K562 (cell line): ENCODE measurements around the gene FTH1. TPM values are rescaled to one million over a fixed set of nuclear protein-coding genes. Genes with fewer than 3 reads are reported as not detected.

Experiments
- BACH1 ChIP-seq: fragments of 200-800 bp; sonication (Bioruptor generic); IDR thresholded peaks from 2 replicates; pipeline ENCODE4 v1.6.1; 2016; ENCODE audit warnings: missing genetic modification characterization, missing compliant biosample characterization
- CC2D1A ChIP-seq: fragments of 450-650 bp; IDR thresholded peaks from 2 replicates; pipeline ENCODE4 v1.6.1; 2017; ENCODE audit warnings: mild to moderate bottlenecking
- CSDE1 ChIP-seq, 2 experiments: fragments of 450-650 bp; IDR thresholded peaks; 2 replicates each; pipeline ENCODE4 v1.6.1; 2016; ENCODE audit warnings: mild to moderate bottlenecking in 1 of 2
- ELF1 ChIP-seq: fragments of 200-800 bp; sonication (Bioruptor generic); IDR thresholded peaks from 2 replicates; pipeline ENCODE4 v1.6.1; 2016; ENCODE audit warnings: missing genetic modification characterization, missing compliant biosample characterization
- EP300 ChIP-seq: IDR thresholded peaks from 2 replicates; pipeline ENCODE4 v1.6.1; 2012; ENCODE audit warnings: low read length, improper control_type of control experiment
- GTF2E2 ChIP-seq: fragments of 200-800 bp; sonication (Bioruptor generic); IDR thresholded peaks from 2 replicates; pipeline ENCODE4 v1.6.1; 2016; ENCODE audit warnings: missing genetic modification characterization, missing compliant biosample characterization
- HDAC8 ChIP-seq: fragments of 450-650 bp; IDR thresholded peaks from 2 replicates; pipeline ENCODE4 v1.6.1; 2016; ENCODE audit warnings: mild to moderate bottlenecking, missing genetic modification characterization, moderate library complexity, missing compliant biosample characterization
- HDGF ChIP-seq: fragments of 450-650 bp; IDR thresholded peaks from 2 replicates; pipeline ENCODE4 v1.6.1; 2016
- KDM2B ChIP-seq: fragments of 250-450 bp; sonication (Bioruptor Pico); IDR thresholded peaks from 2 replicates; pipeline ENCODE4 v1.8.0; 2021; ENCODE audit warnings: mild to moderate bottlenecking, moderate library complexity
- KLF1 ChIP-seq: fragments of 450-650 bp; IDR thresholded peaks from 2 replicates; pipeline ENCODE4 v1.6.1; 2016; ENCODE audit warnings: missing genetic modification characterization, missing compliant biosample characterization
- MECOM ChIP-seq: fragments of 250-450 bp; sonication (Bioruptor Pico); IDR thresholded peaks from 2 replicates; pipeline ENCODE4 v1.8.0; 2022; ENCODE audit warnings: inconsistent platforms
- NFE2 ChIP-seq: IDR thresholded peaks from 2 replicates; pipeline ENCODE4 v1.6.1; 2014; ENCODE audit warnings: antibody characterized with exemption, low read depth
- NR2C2 ChIP-seq, 2 experiments: fragments of 200-800 bp in 1 of 2; sonication (Bioruptor generic) in 1 of 2; sonication (generic) in 1 of 2; formaldehyde crosslinking in 1 of 2; IDR thresholded peaks; 2 replicates each; pipeline versions ENCODE4 v1.6.1 to v1.8.0; 2016 to 2022; ENCODE audit warnings: mild to moderate bottlenecking in 1 of 2, missing compliant biosample characterization in 1 of 2, missing genetic modification characterization in 1 of 2, missing genetic modification reagents in 1 of 2
- NR3C1 ChIP-seq: sonication (generic); formaldehyde crosslinking; IDR thresholded peaks from 2 replicates; pipeline ENCODE4 v1.8.1; 2022; ENCODE audit warnings: missing genetic modification reagents
- PHB2 ChIP-seq: fragments of 450-650 bp; IDR thresholded peaks from 2 replicates; pipeline ENCODE4 v1.6.1; 2017; ENCODE audit warnings: low read depth
- PRPF4 ChIP-seq: fragments of 200-400 bp; formaldehyde crosslinking; IDR thresholded peaks from one replicate; pipeline ENCODE4 v1.6.1; 2017; ENCODE audit warnings: low read length, low read depth, mild to moderate bottlenecking; ENCODE audit not compliant: insufficient read depth, poor library complexity, severe bottlenecking
- RBM22 ChIP-seq: fragments of 200-400 bp; formaldehyde crosslinking; IDR thresholded peaks from 2 replicates; pipeline ENCODE4 v1.6.1; 2018; ENCODE audit warnings: low read length, low read depth; ENCODE audit not compliant: poor library complexity, severe bottlenecking
- RBM34 ChIP-seq: fragments of 200-400 bp; formaldehyde crosslinking; IDR thresholded peaks from 2 replicates; pipeline ENCODE4 v1.6.1; 2018; ENCODE audit warnings: low read length, borderline replicate concordance; ENCODE audit not compliant: insufficient read depth
- SETDB1 ChIP-seq: IDR thresholded peaks from one replicate; pipeline ENCODE4 v1.6.1; 2012; ENCODE audit warnings: low read length, control low read depth, inconsistent platforms
- SIRT6 ChIP-seq: IDR thresholded peaks from one replicate; pipeline ENCODE4 v1.6.1; 2012; ENCODE audit warnings: low read depth, mild to moderate bottlenecking, control low read depth, inconsistent platforms, low read length, moderate library complexity
- SRSF3 ChIP-seq: fragments of 200-400 bp; formaldehyde crosslinking; IDR thresholded peaks from 2 replicates; pipeline ENCODE4 v1.6.1; 2016; ENCODE audit warnings: mild to moderate bottlenecking, low read length, moderate library complexity; ENCODE audit not compliant: insufficient read depth
- STAG1 ChIP-seq: sonication (generic); formaldehyde crosslinking; IDR thresholded peaks from 2 replicates; pipeline ENCODE4 v1.5.0; 2020; ENCODE audit warnings: missing genetic modification reagents, borderline replicate concordance
- THRAP3 ChIP-seq: fragments of 450-650 bp; IDR thresholded peaks from 2 replicates; pipeline ENCODE4 v1.6.1; 2016; ENCODE audit warnings: mild to moderate bottlenecking, inconsistent platforms, borderline replicate concordance
- ZFP1 ChIP-seq: fragments of 450-650 bp; formaldehyde crosslinking; IDR thresholded peaks from 2 replicates; pipeline ENCODE4 v1.4.0; 2020; ENCODE audit warnings: mild to moderate bottlenecking, mixed read lengths
- ZNF133 ChIP-seq: fragments of 250-450 bp; sonication (Bioruptor Pico); IDR thresholded peaks from 2 replicates; pipeline ENCODE4 v1.4.0; 2020; ENCODE audit warnings: mild to moderate bottlenecking
- ZNF644 ChIP-seq: fragments of 200-800 bp; sonication (Bioruptor generic); IDR thresholded peaks from 2 replicates; pipeline ENCODE4 v1.6.1; 2016; ENCODE audit warnings: low read depth, missing genetic modification characterization, missing compliant biosample characterization
- ZNF764 ChIP-seq: fragments of 250-450 bp; sonication (Bioruptor Pico); IDR thresholded peaks from 2 replicates; pipeline ENCODE4 v1.4.0; 2020; ENCODE audit warnings: low read depth, mild to moderate bottlenecking, moderate library complexity
- polyA plus RNA-seq, 8 experiments: library from polyadenylated mRNA; depleted of rRNA in 4 of 8; stranded (reverse) in 5 of 8; unstranded in 3 of 8; fragments of >200 nt; fragmentation: Nextera tagmentation in 2 of 8; fragmentation: Illumina TruSeq in 1 of 8; extraction: Ambion mirVana in 2 of 8; extraction: Trizol in 1 of 8; gene quantifications; 2 replicates each; pipeline versions ENCODE4 v1.2.1 to v1.2.3, GENCODE V29; 2011 to 2014; ENCODE audit warnings: inconsistent platforms in 1 of 8, missing spikeins in 1 of 8
- total RNA-seq, 7 experiments: library from RNA; depleted of rRNA in 6 of 7; stranded (reverse); fragments of >200 nt in 6 of 7; fragmentation: Illumina TruSeq in 2 of 7; extraction: Trizol in 2 of 7; gene quantifications; 2 replicates each; pipeline versions ENCODE4 v1.2.1 to v1.2.3, GENCODE V29; 2011 to 2021; ENCODE audit warnings: low replicate concordance in 1 of 7
- TF ChIP-seq, protein P1 (sequence below): fragments of 450-650 bp; IDR thresholded peaks from one replicate; pipeline ENCODE4 v1.6.1; 2018; ENCODE audit warnings: mild to moderate bottlenecking, moderate library complexity; ENCODE audit not compliant: partially characterized antibody
- TF ChIP-seq, protein P2 (sequence below): sonication (generic); formaldehyde crosslinking; IDR thresholded peaks from 2 replicates; pipeline ENCODE4 v1.4.0; 2020; ENCODE audit warnings: mild to moderate bottlenecking, missing genetic modification reagents

Gene FTH1
- total and polyA plus RNA-seq, 9 of the 15 experiments (the other 6 are each of a cell fraction or from before 2014, with no cell fraction given) = 370 to 3,146 (median 802) TPM

DNA sequence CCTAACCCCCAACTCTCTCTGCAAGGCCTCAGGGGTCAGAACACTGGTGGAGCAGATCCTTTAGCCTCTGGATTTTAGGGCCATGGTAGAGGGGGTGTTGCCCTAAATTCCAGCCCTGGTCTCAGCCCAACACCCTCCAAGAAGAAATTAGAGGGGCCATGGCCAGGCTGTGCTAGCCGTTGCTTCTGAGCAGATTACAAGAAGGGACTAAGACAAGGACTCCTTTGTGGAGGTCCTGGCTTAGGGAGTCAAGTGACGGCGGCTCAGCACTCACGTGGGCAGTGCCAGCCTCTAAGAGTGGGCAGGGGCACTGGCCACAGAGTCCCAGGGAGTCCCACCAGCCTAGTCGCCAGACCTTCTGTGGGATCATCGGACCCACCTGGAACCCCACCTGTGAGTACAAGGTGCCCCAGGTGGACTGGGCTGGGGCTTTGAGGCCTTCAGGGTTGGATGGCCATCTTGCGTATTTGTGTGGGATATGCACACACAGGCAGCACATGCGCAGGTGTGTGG, 17.3 kb downstream of the FTH1 start, which contains the start of gene BEST1 (continued):
- no peak for TF ChIP-seq STAG1 (CRISPR knock-in tag)
- TF ChIP-seq PHB2 = no peak
- no peak for TF ChIP-seq NR2C2 (CRISPR knock-in tag; IDR thresholded peaks at IDR 0.05)
- TF ChIP-seq NR2C2 (tag; IDR thresholded peaks at IDR 0.05) = no peak; the same call in none of the 2 replicates
- no peak for TF ChIP-seq ZNF764 (CRISPR knock-in tag)
- 0 out of 2 replicates have a peak, but pooled peaks have one; percentile 58 for TF ChIP-seq ZFP1 (CRISPR knock-in tag)
- TF ChIP-seq HDAC8 (tag) = peak; percentile 93
- TF ChIP-seq KDM2B (CRISPR knock-in tag) = no peak
- TF ChIP-seq EP300 = no peak
- TF ChIP-seq HDGF = no peak
- peak; percentile 90; the same call in 1 of the 2 replicates for TF ChIP-seq SRSF3
- TF ChIP-seq SIRT6 = no peak
- 0 out of 2 replicates have a peak, but pooled peaks have one; percentile 59 for TF ChIP-seq MECOM
- TF ChIP-seq RBM22 = no peak
- no peak for TF ChIP-seq ZNF133
- no peak for TF ChIP-seq SETDB1
- TF ChIP-seq ELF1 (tag) = no peak
- no peak; the same call in 1 of the 2 replicates for TF ChIP-seq ZNF644 (tag)
- TF ChIP-seq BACH1 = 0 out of 2 replicates have a peak, but pooled peaks have one; percentile 12
- TF ChIP-seq NFE2 = no peak
- TF ChIP-seq KLF1 = no peak
- no peak for TF ChIP-seq THRAP3
- no peak for TF ChIP-seq NR3C1
- no peak for TF ChIP-seq RBM34
- no peak for TF ChIP-seq CC2D1A
- no peak for TF ChIP-seq CSDE1 (IDR thresholded peaks at IDR 0.05)
- TF ChIP-seq, protein P1, sequence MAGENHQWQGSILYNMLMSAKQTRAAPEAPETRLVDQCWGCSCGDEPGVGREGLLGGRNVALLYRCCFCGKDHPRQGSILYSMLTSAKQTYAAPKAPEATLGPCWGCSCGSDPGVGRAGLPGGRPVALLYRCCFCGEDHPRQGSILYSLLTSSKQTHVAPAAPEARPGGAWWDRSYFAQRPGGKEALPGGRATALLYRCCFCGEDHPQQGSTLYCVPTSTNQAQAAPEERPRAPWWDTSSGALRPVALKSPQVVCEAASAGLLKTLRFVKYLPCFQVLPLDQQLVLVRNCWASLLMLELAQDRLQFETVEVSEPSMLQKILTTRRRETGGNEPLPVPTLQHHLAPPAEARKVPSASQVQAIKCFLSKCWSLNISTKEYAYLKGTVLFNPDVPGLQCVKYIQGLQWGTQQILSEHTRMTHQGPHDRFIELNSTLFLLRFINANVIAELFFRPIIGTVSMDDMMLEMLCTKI = no peak
- TF ChIP-seq PRPF4 = no peak
- TF ChIP-seq, protein P2, sequence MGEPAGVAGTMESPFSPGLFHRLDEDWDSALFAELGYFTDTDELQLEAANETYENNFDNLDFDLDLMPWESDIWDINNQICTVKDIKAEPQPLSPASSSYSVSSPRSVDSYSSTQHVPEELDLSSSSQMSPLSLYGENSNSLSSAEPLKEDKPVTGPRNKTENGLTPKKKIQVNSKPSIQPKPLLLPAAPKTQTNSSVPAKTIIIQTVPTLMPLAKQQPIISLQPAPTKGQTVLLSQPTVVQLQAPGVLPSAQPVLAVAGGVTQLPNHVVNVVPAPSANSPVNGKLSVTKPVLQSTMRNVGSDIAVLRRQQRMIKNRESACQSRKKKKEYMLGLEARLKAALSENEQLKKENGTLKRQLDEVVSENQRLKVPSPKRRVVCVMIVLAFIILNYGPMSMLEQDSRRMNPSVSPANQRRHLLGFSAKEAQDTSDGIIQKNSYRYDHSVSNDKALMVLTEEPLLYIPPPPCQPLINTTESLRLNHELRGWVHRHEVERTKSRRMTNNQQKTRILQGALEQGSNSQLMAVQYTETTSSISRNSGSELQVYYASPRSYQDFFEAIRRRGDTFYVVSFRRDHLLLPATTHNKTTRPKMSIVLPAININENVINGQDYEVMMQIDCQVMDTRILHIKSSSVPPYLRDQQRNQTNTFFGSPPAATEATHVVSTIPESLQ = no peak
- TF ChIP-seq GTF2E2 (tag) = 0 out of 2 replicates have a peak, but pooled peaks have one; percentile 59
